Measurements from ENCODE around the gene PLEKHA7. TPM values are rescaled to one million over a fixed set of nuclear protein-coding genes. Genes with fewer than 3 reads are reported as not detected.

PLEKHA7 gene
- total and polyA plus RNA-seq, 2 of the 8 experiments (the other 6 are each of a cell fraction or from before 2014, with no cell fraction given), result 11.4 to 25.6 TPM

- Histone ChIP-seq H3K9me3 (ENCODE audit: insufficient read depth in 2 of 2, low read depth in 1 of 2, low read length in 1 of 2) (no peaks in the 10 kb centered on the region), H3K4me1 (replicated peaks in 1 of 4; ENCODE audit: control insufficient read depth in 3 of 4, insufficient read depth in 4 of 4, low read length in 3 of 4) (peaks cover 13 to 27% (median 25%) of the 10 kb centered on the region in 4 experiments), H3K79me1 (ENCODE audit: low read depth, low read length) (no peaks in the 10 kb centered on the region), H3K14ac (ENCODE audit: insufficient read length) (no peak overlapping the region), H4K91ac (replicated peaks; ENCODE audit: insufficient read length, low read length) (no peak overlapping the region), H2AFZ (ENCODE audit: low read length) (no peak overlapping the region), H2BK20ac (ENCODE audit: low read length) (no peak overlapping the region), H2BK5ac (ENCODE audit: low read depth, low read length) (no peak overlapping the region), H3K23me2 (ENCODE audit: low read depth, low read length) (peaks cover 15% of the 10 kb centered on the region), H2BK15ac (ENCODE audit: low read length) (no peak overlapping the region), H3K4me2 (ENCODE audit: insufficient read depth in 1 of 2, low read depth in 2 of 2, low read length in 2 of 2) (peak overlapping the region; percentile 60 to 97; a peak in 3 of 4 replicates), H3K56ac (replicated peaks; ENCODE audit: insufficient read length, low read depth, low read length) (no peak overlapping the region), H2BK12ac (ENCODE audit: low read depth, low read length) (no peak overlapping the region), H2BK120ac (replicated peaks; ENCODE audit: low read depth, low read length) (no peak overlapping the region), H4K8ac (ENCODE audit: extremely low read depth, insufficient read depth, low read length) (no peak overlapping the region), H3K27ac (ENCODE audit: low read depth, low read length) (no peak overlapping the region), H3K23ac (ENCODE audit: insufficient read length) (no peak overlapping the region), H4K5ac (ENCODE audit: insufficient read length, low read depth, low read length) (no peak overlapping the region), H3K27me3 (replicated peaks in 1 of 4; ENCODE audit: control insufficient read depth in 3 of 4, extremely low read depth in 1 of 4, insufficient read depth in 3 of 4, low read length in 3 of 4) (peaks cover 4 to 45% (median 31%) of the 10 kb centered on the region in 4 experiments), H3K4ac (replicated peaks; ENCODE audit: insufficient read length, low read depth, low read length) (no peak overlapping the region), H2AK5ac (ENCODE audit: low read depth, low read length) (no peak overlapping the region), H3K36me3 (ENCODE audit: control insufficient read depth in 2 of 4, insufficient read depth in 4 of 4, low read length in 3 of 4) (no peaks in the 10 kb centered on the region), H3K18ac (ENCODE audit: extremely low read depth, low read length) (no peak overlapping the region), H3K79me2 (ENCODE audit: control insufficient read depth in 1 of 2, insufficient read depth in 2 of 2, low read length in 2 of 2) (no peaks in the 10 kb centered on the region; a peak in 1 of 4 replicates), H4K20me1 (replicated peaks in 1 of 2; ENCODE audit: control insufficient read depth in 1 of 2, insufficient read depth in 2 of 2, low read length in 2 of 2) (peaks cover 20 to 31% of the 10 kb centered on the region in 2 experiments), H3K4me3 (ENCODE audit: extremely low read depth in 1 of 4, insufficient read depth in 2 of 4, low read depth in 3 of 4, low read length in 4 of 4) (peak overlapping the region in 1 of 4 experiments; percentile 70; a peak in 1 of 8 replicates), H3K9ac (replicated peaks in 1 of 4; ENCODE audit: extremely low read depth in 1 of 4, low read depth in 3 of 4, low read length in 3 of 4) (no peak overlapping the region)
- DNase-seq (ENCODE audit: low read depth in 1 of 2, low spot score in 2 of 2) (no peak), FAIRE-seq (no peak)
- ChIA-PET POLR2A (ENCODE audit: partially characterized antibody) (no interaction called here), CTCF (ENCODE audit: partially characterized antibody) (interaction anchor here (1.3 kb wide), 2 partner anchors 105 to 139 kb away, joined by 3 to 4 read pairs; no protein-coding TSS in a partner anchor)
- TF ChIP-seq TCF12 (IDR thresholded peaks at IDR 0.05; ENCODE audit: low read depth, low read length) (no peak), TEAD4 (IDR thresholded peaks at IDR 0.05; ENCODE audit: low read depth, low read length) (peak; percentile 46; the same call in 1 of the 2 replicates)
- 55% methylated on average over 9 of the region's 9 CpGs; no CpG with 5 or more reads in 1 of the 2 experiments for WGBS, 2 experiments (ENCODE audit: extremely low coverage in 1 of 2, insufficient coverage in 1 of 2, insufficient read length in 1 of 2, insufficient replicate concordance in 2 of 2, low coverage in 1 of 2, low lambda C conversion rate in 2 of 2, missing lambda C conversion rate in 1 of 2)
These were observed 87.2 kb downstream of the PLEKHA7 start for GRCh38 chr11:16926883-16927626.
